CD4-positive, CD25-positive, alpha-beta regulatory T cell (primary cell): ENCODE results near the gene ZNF239. TPM values are rescaled to one million over a fixed set of nuclear protein-coding genes. Genes with fewer than 3 reads are reported as not detected.
"Not testable (repeated sequence)": the region's sequence is repeated elsewhere in the genome, so short reads cannot be mapped to it uniquely, and the experiment has no call there.

Experiments used
- ATAC-seq, 2 donors: fragments of 150-1000 bp; cut with Tn5 transposase; one replicate each; pipeline ENCODE4 v1.10.0; 2021; ENCODE audit warnings: low read depth in 2 of 2, moderate number of reproducible peaks in 2 of 2, moderate library complexity in 1 of 2
- DNase-seq, 3 donors: peaks; one replicate each; pipeline versions ENCODE4 v3.0.0 to v3.0.0-alpha.2; 2012 to 2022; ENCODE audit warnings: mixed read lengths in 1 of 3
- H3K27ac ChIP-seq: one replicate; pipeline ENCODE4 v1.7.0; 2013; ENCODE audit warnings: mild to moderate bottlenecking, low read length; ENCODE audit not compliant: insufficient read depth, poor library complexity, severe bottlenecking
- H3K27me3 ChIP-seq: one replicate; pipeline ENCODE4 v1.7.0; 2013; ENCODE audit warnings: low read length; ENCODE audit not compliant: control insufficient read depth, insufficient read depth
- H3K36me3 ChIP-seq: one replicate; pipeline ENCODE4 v1.7.0; 2013; ENCODE audit warnings: mild to moderate bottlenecking, low read length, moderate library complexity; ENCODE audit not compliant: control insufficient read depth, insufficient read depth
- H3K4me1 ChIP-seq: 2 replicates; pipeline ENCODE4 v1.7.0; 2013; ENCODE audit warnings: mild to moderate bottlenecking, low read length; ENCODE audit not compliant: insufficient read depth, control insufficient read depth, poor library complexity, severe bottlenecking
- H3K4me3 ChIP-seq: one replicate; pipeline ENCODE4 v1.7.0; 2013; ENCODE audit warnings: low read depth, mild to moderate bottlenecking, low read length, moderate library complexity
- H3K9me3 ChIP-seq, 2 experiments: 1 replicate in 1 of 2; 2 replicates in 1 of 2; pipeline ENCODE4 v1.7.0; 2013; ENCODE audit warnings: low read length in 2 of 2, mild to moderate bottlenecking in 1 of 2, moderate library complexity in 1 of 2; ENCODE audit not compliant: control insufficient read depth in 2 of 2
- H3K27ac Mint-ChIP-seq, 3 donors: one replicate each; pipeline ENCODE4 v1.8.0; 2020 to 2022; ENCODE audit warnings: mild to moderate bottlenecking in 3 of 3, mixed read lengths in 3 of 3, moderate library complexity in 2 of 3
- H3K27me3 Mint-ChIP-seq: one replicate; pipeline ENCODE4 v1.8.0; 2022; ENCODE audit warnings: mild to moderate bottlenecking, mixed read lengths
- H3K36me3 Mint-ChIP-seq: one replicate; pipeline ENCODE4 v1.8.0; 2020; ENCODE audit warnings: mixed read lengths
- H3K4me1 Mint-ChIP-seq, 4 donors: one replicate each; pipeline ENCODE4 v1.8.0; 2020 to 2022; ENCODE audit warnings: mixed read lengths in 4 of 4, mild to moderate bottlenecking in 1 of 4
- H3K4me3 Mint-ChIP-seq, 4 donors: one replicate each; pipeline ENCODE4 v1.8.0; 2020 to 2022; ENCODE audit warnings: mild to moderate bottlenecking in 4 of 4, mixed read lengths in 4 of 4, moderate library complexity in 3 of 4
- H3K9me3 Mint-ChIP-seq, 7 donors: one replicate each; pipeline ENCODE4 v1.8.0; 2020 to 2022; ENCODE audit warnings: mixed read lengths in 7 of 7, mild to moderate bottlenecking in 3 of 7, moderate library complexity in 2 of 7
- polyA plus RNA-seq, 4 donors: library from polyadenylated mRNA; unstranded; fragments of 300-500 nt; fragmentation: Illumina TruSeq; gene quantifications; one replicate each; pipeline ENCODE4 v1.2.3, GENCODE V29; 2021
- total RNA-seq: library from RNA; stranded (reverse); gene quantifications from one replicate; pipeline ENCODE4 v1.2.3, GENCODE V29; 2022

The ZNF239 gene
- total and polyA plus RNA-seq, 5 donors from 2014 or later: 0.75 to 2.6 (median 1.6) TPM

GRCh38 chr10:43594944-43595589, 20.7 kb upstream of the ZNF239 start:
- Mint-ChIP-seq H3K36me3 (no peaks in the 10 kb centered on the region), H3K27me3 (peaks cover 6% of the 10 kb centered on the region), H3K4me3 (peak overlapping the region; percentile 65 to 92 (median 84)), H3K27ac (peak overlapping the region; percentile 91 to 96 (median 93)), H3K4me1 (peaks cover 10 to 28% (median 14%) of the 10 kb centered on the region in 4 donors), H3K9me3 (peaks cover 0 to 8% (median 3%) of the 10 kb centered on the region in 7 donors)
- DNase-seq: peak in 2 of 3 donors; percentile 26 to 74
- Histone ChIP-seq H3K27ac (no peak overlapping the region), H3K27me3 (no peaks in the 10 kb centered on the region), H3K36me3 (no peaks in the 10 kb centered on the region), H3K4me3 (peak overlapping the region; percentile 76), H3K4me1 (peaks cover 16% of the 10 kb centered on the region), H3K9me3 (peaks cover 3 to 16% of the 10 kb centered on the region in 2 experiments)
- peak; percentile 64 to 67 for ATAC-seq

- Histone ChIP-seq H3K9me3 (peaks cover 3 to 16% of the 10 kb centered on the region in 2 experiments), H3K36me3 (no peaks in the 10 kb centered on the region), H3K4me3 (no peak overlapping the region), H3K27ac (no peak overlapping the region), H3K27me3 (no peaks in the 10 kb centered on the region), H3K4me1 (peaks cover 16% of the 10 kb centered on the region)
- Mint-ChIP-seq H3K36me3 (no peaks in the 10 kb centered on the region), H3K27ac (no peak overlapping the region), H3K9me3 (peaks cover 0 to 8% (median 3%) of the 10 kb centered on the region in 7 donors), H3K27me3 (peaks cover 18% of the 10 kb centered on the region), H3K4me1 (peaks cover 10 to 24% (median 14%) of the 10 kb centered on the region in 4 donors), H3K4me3 (no peak overlapping the region)
- ATAC-seq (no peak), DNase-seq (no peak)
Observed at GRCh38 chr10:43591303-43591904, 17.0 kb upstream of the ZNF239 start.

- not testable (repeated sequence) for H3K4me1 Mint-ChIP-seq, H3K27me3 ChIP-seq, H3K27ac ChIP-seq, H3K9me3 ChIP-seq, H3K36me3 Mint-ChIP-seq, DNase-seq, H3K4me3 Mint-ChIP-seq, H3K9me3 Mint-ChIP-seq, H3K36me3 ChIP-seq, ATAC-seq, H3K4me3 ChIP-seq, H3K4me1 ChIP-seq
- Mint-ChIP-seq H3K27me3 (peaks cover 34% of the 10 kb centered on the region), H3K27ac (peak overlapping the region in 1 of 3 donors; percentile 45)
Observed at GRCh38 chr10:43586730-43587115, 12.3 kb upstream of the ZNF239 start.

DNA sequence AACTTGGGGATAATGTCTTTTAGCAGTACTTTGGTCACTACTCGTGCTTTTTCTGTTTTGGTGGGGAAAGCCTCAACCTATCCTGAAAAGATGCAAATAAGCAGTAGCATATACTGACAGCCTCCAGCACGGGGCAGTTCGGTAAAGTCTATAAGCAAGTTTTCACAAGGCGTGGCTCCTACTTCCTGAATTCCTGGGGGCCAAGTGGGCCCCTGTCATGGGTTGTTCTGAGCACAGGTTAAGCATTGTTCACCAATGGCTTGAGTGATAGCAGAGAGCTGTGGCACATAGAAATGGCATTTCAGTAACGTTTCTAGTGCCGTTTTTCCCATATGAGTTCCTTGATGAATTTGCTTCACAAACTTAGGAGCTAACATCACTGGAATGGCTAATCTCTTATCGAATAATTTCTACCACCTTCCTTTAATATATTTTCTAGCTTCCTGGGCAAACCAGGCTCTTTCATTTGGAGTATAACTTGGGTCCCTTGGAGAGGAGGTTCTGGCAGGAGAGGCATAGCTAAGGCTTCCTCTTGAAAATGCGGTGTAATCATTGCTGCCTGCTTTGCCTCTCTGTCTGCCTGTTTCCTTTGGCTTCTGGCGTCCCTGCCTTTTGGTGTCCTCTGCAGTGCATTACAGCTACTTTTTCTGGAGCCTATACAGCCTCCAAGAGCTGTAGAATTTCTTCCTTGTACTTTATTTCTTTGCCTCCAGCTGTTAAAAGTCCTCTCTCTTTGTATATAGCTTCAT, 11.7 kb upstream of the ZNF239 start:
- H3K27ac ChIP-seq: no peak overlapping the region
- ATAC-seq (no peak), DNase-seq (no peak)
- Mint-ChIP-seq H3K4me3 (no peak overlapping the region), H3K27me3 (peaks cover 31% of the 10 kb centered on the region), H3K36me3 (no peaks in the 10 kb centered on the region), H3K27ac (peak overlapping the region in 1 of 3 donors; percentile 45), H3K4me1 (no peaks in the 10 kb centered on the region), H3K9me3 (peaks cover 0 to 3% (median 0%) of the 10 kb centered on the region in 7 donors)
- no peak overlapping the region for H3K4me3 ChIP-seq
- peaks cover 0 to 5% of the 10 kb centered on the region in 2 experiments for H3K9me3 ChIP-seq
- no peaks in the 10 kb centered on the region for H3K4me1 ChIP-seq
- no peaks in the 10 kb centered on the region for H3K36me3 ChIP-seq
- H3K27me3 ChIP-seq: no peaks in the 10 kb centered on the region

GRCh38 chr10:43585046-43585445, 10.6 kb upstream of the ZNF239 start:
- Mint-ChIP-seq H3K27ac (no peak overlapping the region), H3K4me1 (no peaks in the 10 kb centered on the region), H3K9me3 (peaks cover 0 to 3% (median 0%) of the 10 kb centered on the region in 7 donors), H3K36me3 (no peaks in the 10 kb centered on the region), H3K4me3 (no peak overlapping the region), H3K27me3 (peaks cover 29% of the 10 kb centered on the region)
- Histone ChIP-seq H3K4me1 (no peaks in the 10 kb centered on the region), H3K36me3 (no peaks in the 10 kb centered on the region), H3K27ac (no peak overlapping the region), H3K27me3 (no peaks in the 10 kb centered on the region), H3K4me3 (no peak overlapping the region), H3K9me3 (no peaks in the 10 kb centered on the region)
- DNase-seq (no peak), ATAC-seq (no peak)

DNA sequence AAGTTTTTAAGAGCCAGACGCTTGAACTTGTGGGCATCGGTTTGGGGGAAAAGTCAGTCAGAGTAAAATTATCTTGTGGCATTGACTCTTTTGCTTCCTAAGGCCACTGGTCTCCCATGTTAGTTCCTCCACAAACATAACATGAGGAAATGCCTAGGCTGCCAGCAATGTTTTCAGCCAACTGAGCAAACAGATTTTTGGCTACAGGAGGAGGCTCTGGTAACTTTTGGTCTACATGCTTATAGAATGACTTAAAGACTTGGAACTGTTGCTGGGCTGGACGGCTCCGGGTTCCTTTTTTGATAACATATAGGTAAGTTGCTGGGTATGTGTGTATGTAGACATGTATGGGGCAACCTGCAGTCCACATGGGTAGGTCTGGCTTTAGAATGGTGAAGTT, 9.6 kb upstream of the ZNF239 start:
- no peak for ATAC-seq
- Mint-ChIP-seq H3K4me3 (no peak overlapping the region), H3K9me3 (no peaks in the 10 kb centered on the region), H3K27ac (no peak overlapping the region), H3K36me3 (no peaks in the 10 kb centered on the region), H3K4me1 (no peaks in the 10 kb centered on the region), H3K27me3 (peaks cover 24% of the 10 kb centered on the region)
- Histone ChIP-seq H3K4me1 (no peaks in the 10 kb centered on the region), H3K36me3 (no peaks in the 10 kb centered on the region), H3K27ac (no peak overlapping the region), H3K4me3 (no peak overlapping the region), H3K27me3 (no peaks in the 10 kb centered on the region), H3K9me3 (no peaks in the 10 kb centered on the region)
- DNase-seq: no peak

GRCh38 chr10:43576580-43576979, 2.2 kb upstream of the ZNF239 start:
- H3K9me3 ChIP-seq: no peaks in the 10 kb centered on the region
- ATAC-seq (no peak), DNase-seq (no peak)
- H3K4me3 ChIP-seq: no peak overlapping the region
- Mint-ChIP-seq H3K9me3 (peaks cover 0 to 4% (median 0%) of the 10 kb centered on the region in 7 donors), H3K27me3 (no peaks in the 10 kb centered on the region), H3K4me1 (peaks cover 17 to 48% (median 26%) of the 10 kb centered on the region in 4 donors), H3K4me3 (peak overlapping the region; percentile 44 to 73 (median 58)), H3K36me3 (peaks cover 4% of the 10 kb centered on the region), H3K27ac (peak overlapping the region in 1 of 3 donors; percentile 73)
- H3K27me3 ChIP-seq: no peaks in the 10 kb centered on the region
- peaks cover 19% of the 10 kb centered on the region for H3K4me1 ChIP-seq
- H3K27ac ChIP-seq: no peak overlapping the region
- no peaks in the 10 kb centered on the region for H3K36me3 ChIP-seq
